ENCODE measurements around the gene TXLNB.
"Not testable (repeated sequence)": the region's sequence is repeated elsewhere in the genome, so short reads cannot be mapped to it uniquely, and the experiment has no call there.

Gene TXLNB

DNA sequence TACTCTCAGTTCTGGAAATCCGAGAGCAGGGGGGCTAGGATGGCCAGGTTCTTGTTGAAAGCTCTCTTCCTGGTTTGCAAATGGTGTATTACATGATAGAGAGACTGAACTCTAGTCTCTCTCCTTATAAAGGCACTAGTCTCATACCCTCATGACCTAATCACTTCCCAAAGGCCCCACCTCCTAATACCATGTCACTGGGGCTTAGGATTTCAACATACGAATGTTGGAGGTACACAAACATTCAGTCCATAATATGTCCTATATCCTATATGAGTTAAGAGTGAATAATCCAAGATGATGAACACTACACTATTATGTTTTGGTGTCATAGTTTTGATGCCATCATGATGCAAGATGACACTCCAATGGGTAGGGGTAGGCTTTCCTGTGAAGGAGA is 20.0 kb upstream of the TXLNB start:
- no peak for DNase-seq (ENCODE audit: low read depth)

DNA sequence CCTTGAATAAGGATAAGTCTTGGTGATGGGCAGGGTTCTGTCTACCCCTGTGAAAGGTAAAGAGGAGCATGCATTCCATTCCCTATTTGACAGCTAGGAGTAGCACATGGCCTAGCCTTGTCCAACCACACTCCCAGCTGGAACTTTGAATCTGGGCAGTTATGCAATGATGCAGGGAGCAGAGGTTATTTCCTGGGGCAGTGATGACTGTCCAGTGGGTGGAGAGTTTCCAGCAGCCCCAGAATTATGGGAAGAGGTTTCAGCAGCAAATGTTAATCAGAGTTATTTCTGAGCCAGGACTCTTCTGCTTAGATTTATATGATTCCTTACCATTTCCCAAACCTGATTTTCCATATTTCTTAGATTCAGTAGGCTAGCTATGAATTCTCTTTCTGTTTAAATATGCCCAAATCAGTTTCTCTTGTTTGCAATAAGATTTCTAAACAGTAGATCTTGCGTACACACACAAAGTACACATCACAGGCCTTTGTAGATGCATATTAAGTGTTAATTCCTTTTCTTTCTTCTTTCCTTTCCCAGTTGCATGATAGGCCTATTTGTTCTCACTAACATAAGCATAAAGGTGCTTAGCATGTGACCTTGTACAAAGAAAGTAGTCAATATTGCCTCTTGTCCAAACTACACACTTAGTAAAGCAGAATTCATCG is 17.3 kb upstream of the TXLNB start:
- DNase-seq (ENCODE audit: low read depth): no peak

DNA sequence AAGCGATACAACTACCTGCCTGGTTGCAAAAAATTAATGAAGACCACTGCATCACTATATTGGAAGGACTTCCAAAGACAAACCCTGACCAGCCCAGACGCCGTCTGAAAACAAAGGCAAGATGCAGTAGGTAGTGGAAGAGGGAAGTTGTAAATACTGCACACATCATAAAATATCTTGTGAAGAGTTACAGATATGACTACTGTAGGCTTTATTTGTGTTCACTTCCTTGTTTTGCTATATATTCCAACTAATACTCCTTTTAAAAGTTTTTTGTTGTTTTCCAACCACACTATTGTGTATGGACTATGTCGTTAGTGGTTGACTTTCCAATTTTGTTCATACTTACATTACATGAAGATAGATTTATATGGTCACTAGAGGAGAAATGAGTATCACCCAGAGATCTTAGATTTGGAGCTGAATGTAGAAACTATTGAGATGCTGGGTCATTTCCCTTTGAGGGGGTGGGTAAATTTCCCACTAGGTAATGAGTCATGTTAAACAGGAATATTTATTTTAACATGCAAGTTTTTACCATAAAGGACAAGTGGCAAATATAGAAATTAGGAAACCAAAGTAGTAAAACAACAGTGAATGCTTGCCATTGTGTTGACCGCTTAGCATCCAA is 16.6 kb upstream of the TXLNB start:
- DNase-seq (ENCODE audit: low read depth): no peak

GRCh38 chr6:139306291-139306981 is 14.6 kb upstream of the TXLNB start:
- DNase-seq (ENCODE audit: low read depth): no peak

DNA sequence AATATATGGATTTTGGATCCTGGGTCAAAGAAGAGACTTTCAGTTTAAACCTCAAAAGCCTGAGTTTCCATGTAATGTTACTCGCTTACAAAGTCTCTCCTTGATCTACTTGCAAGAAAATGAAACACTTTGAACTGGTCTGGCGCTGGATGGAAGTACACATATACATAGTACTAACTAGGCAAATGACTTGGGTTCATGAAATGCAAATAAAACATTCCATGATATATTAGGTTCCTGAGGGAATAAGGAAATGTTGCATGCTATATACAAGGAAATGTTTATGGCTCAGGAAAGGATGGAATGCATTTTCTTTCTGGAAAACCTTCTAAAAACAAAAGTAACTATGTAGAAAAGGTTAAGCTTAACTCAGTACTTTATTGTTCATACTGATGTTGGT is 11.4 kb upstream of the TXLNB start:
- DNase-seq (ENCODE audit: low read depth): no peak

GRCh38 chr6:139297921-139298320 is 6.1 kb upstream of the TXLNB start:
- no peak for DNase-seq (ENCODE audit: low read depth)

- DNase-seq (ENCODE audit: low read depth): no peak
These were observed 5.1 kb upstream of the TXLNB start for GRCh38 chr6:139296927-139297326.

DNA sequence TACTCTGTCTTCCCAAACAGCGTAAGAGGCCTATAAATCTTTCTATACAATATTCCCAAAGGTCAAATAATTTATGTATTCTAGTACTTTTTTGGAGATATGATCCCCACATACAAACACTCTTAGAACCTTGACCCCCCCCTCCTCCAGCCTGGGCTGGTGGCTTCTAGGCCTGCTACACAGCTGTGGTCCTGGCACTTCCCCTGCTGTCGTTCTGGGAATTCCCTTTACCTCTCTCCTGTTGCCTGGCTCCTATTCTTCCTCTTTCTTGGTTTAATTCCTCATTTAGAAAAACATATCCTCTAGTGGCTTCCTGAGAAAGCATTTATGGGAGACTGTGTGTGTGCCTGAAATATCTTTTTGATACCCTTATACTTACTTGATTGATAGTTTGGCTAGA is 4.1 kb upstream of the TXLNB start:
- no peak for DNase-seq (ENCODE audit: low read depth)

DNA sequence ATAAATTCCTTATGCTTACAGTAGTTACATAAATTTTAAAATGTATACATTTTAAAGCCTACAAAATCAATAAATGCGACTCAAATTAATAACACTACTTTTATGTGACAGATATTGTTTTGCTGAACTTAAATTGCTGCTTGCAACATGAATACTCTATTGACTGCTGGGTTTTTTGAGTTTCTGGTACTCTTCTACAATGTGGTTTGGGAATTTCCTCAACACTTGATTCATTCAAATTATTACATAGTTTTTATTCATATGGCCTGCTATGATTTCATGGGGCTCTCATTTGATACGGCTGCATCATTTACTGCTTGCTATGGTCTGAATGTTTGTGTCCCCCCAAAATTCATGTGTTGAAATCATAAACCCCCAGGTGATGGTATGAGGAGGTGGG is 2.3 kb upstream of the TXLNB start:
- no peak for DNase-seq (ENCODE audit: low read depth)

DNA sequence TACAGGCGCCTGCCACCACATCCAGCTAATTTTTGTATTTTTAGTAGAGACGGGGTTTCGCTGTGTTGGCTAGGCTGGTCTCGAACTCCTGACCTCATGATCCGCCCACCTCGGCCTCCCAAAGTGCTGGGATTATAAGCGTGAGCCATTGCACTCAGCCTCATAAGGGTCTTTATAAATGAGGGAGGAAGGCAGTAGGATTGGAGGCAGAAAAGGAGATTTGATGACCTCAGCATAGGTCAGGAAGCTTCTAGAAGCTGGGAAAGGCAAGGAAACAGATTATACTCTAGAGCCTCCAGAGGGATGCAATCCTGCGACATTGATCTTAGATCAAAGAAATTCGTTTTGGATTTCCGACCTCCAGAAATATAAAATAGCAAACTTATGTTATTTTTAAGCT is 1.4 kb upstream of the TXLNB start:
- DNase-seq (ENCODE audit: low read depth): not testable (repeated sequence)

GRCh38 chr6:139290787-139291311 is 949 bp downstream of the TXLNB start:
- no peak for DNase-seq (ENCODE audit: low read depth)

GRCh38 chr6:139289233-139289632 is 2.6 kb downstream of the TXLNB start:
- DNase-seq (ENCODE audit: low read depth): no peak

GRCh38 chr6:139288496-139289040 is 3.2 kb downstream of the TXLNB start:
- no peak for DNase-seq (ENCODE audit: low read depth)

GRCh38 chr6:139287868-139288267 is 3.9 kb downstream of the TXLNB start:
- DNase-seq (ENCODE audit: low read depth): no peak

DNA sequence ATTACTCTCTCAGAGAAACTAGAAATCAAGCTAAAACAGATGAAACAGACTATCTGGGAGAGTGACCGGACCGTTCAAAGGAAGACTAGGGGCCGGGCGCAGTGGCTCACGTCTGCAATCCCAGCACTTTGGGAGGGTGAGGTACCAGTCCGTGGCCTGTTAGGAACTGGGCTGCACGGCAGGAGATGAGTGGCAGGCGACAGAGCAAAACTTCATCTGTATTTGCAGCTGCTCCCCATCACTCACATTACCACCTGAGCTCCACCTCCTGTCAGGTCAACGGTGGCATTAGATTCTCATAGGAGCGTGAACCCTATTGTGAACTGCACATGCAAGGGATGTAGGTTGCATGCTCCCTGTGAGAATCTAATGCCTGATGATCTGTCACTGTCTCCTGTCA is 5.4 kb downstream of the TXLNB start:
- not testable (repeated sequence) for DNase-seq (ENCODE audit: low read depth)

DNA sequence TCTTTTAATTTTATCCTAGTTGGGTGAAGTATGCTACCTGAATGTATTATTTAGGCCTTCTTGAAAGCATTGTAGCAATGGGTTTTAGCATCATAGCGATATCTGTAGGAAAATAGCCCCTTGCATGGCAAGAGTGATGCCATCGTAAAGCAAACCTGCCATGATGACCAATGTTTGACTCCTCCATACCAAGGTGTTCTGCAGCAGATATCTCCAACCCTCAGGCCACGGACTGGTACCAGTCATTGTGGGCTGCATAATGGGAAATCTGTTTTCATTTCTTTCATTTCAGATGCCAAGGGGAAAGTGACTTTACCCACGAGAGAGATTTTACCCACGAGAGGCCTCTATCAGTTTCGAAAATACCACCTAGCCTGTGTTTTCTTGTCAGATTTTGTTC is 6.2 kb downstream of the TXLNB start:
- no peak for DNase-seq (ENCODE audit: low read depth)

DNA sequence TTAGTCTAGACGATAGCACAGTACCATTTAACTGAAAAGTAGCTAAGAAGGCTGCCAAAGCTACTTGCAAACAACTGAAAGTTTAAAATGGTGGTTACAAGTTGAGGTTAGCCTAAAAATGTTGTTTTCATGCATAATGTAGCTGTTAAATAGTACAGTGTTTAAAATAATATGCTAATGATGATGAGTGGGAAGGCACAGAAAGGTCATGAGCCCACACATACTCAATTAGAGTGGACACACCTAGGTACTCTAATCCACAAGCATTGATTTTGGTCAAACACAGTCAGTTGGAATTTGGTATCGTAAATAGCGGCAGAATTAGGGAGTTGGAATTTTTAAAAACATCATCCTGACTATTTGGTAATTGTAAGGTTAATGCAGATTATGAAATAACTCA is 7.0 kb downstream of the TXLNB start:
- no peak for DNase-seq (ENCODE audit: low read depth)

DNA sequence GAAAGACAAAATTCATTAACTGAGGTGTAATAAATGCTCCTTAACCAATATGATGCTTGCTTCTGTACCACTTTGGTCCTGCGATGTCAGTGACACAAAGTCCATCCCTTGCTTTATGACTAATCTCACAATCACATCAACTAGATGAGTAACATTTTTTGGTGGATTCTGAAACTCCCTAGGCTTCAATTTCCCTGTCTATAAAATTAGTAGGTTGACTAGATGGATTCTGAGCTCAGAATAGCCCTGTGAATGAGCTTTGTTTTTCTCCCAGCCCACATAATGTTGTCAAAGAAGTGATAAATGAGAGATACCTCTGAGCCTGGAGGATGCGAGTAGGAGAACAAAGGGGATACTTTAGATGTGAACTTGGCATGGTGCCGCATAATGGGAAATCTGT is 9.1 kb downstream of the TXLNB start:
- no peak for DNase-seq (ENCODE audit: low read depth)

DNA sequence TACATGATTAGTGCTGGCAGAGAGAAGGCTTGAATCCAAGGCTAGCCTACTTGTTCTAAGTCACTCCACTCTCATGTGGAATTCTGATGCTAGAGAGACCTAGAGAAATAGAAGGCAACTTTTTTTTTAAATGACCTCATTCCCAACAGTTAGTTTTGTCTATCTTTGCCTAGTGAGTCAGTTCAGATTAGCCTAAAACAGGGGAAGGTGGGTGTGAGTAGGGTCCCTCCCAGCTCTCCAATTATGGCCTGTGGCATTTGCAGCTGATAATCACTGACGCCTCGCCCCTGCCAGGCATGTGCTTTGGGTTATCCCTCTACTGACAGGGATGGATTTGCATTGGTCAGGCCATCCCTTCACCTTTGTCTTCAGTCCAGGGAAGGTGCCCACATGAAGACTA is 13.6 kb downstream of the TXLNB start:
- no peak for DNase-seq (ENCODE audit: low read depth)

GRCh38 chr6:139277587-139277986 is 14.2 kb downstream of the TXLNB start:
- DNase-seq (ENCODE audit: low read depth): no peak

DNA sequence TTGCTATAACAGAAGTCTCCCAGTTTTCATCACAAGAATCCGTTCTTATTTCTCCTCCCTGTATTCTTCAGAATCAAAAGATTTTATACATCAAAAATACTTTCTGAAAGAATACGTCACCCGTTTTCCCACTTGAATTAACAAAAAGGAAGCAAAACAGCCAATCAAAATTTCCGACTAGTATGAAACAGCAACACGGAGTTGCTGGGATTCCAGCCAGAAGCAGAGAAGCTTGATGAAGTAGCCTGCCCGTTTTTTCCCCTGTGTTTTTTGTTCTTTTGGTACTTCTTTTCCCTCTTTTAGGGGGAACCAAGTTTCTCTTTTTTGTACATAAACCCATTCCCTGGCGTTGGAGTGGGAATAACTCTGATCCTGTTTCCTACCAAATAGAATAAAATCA is 14.6 kb downstream of the TXLNB start:
- no peak for DNase-seq (ENCODE audit: low read depth)

DNA sequence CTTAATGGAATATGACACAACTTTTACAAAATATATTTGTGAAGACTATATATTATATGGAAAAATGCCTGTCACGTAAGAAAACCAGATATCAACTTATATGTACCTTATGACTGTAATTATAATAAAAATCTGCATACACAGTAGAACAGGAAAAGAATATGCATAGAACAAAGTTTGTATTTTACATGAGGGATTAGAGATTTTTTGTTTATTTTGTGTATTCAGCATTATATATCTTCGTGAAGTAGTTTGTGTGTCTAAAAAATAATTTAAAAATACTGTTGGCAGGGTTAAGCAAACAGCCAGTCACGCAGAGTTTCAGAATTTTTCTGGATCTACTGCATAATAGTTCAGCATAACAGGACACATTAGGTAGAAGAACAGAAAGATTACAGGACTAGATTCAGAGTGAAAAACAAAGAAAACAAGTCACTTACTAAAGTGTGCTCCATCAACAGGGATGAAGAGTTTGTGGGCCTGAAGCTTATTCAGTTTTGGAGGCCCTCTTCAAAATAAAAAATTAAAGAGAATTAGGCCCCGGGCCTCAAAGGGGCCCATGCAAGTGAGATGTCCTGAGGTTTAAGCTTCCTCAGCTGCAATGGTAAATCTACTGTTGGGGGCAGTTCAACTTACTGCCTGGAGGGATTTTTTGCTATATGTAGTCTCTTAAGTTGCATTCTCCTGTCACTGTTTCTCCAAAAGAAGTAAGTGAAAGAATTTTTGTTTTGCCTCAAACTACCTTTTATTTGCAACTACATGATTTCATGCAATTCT is 16.3 kb downstream of the TXLNB start:
- DNase-seq (ENCODE audit: low read depth): no peak

Data from T-helper 22 cell (primary cell).